Bronchial epithelial cell (primary cell): ENCODE measurements around the gene CDK7. TPM values are rescaled to one million over a fixed set of nuclear protein-coding genes. Genes with fewer than 3 reads are reported as not detected.

ENCODE experiments used
- DNase-seq: peaks from one replicate; pipeline ENCODE4 v3.0.0-alpha.2; 2010; ENCODE audit warnings: low read depth
- FAIRE-seq: peaks from 2 replicates; lab custom pipeline; 2011; peaks lifted over from hg19 to GRCh38; lab: Jason Lieb, UNC
- H3K27me3 ChIP-seq: 2 replicates; pipeline ENCODE4 v1.5.1; 2011; ENCODE audit warnings: low read length; ENCODE audit not compliant: control insufficient read depth, insufficient read depth
- H3K36me3 ChIP-seq: 2 replicates; pipeline ENCODE4 v1.5.1; 2011; ENCODE audit warnings: low read length; ENCODE audit not compliant: control insufficient read depth, insufficient read depth
- H3K4me3 ChIP-seq: 2 replicates; pipeline ENCODE4 v1.5.1; 2011; ENCODE audit warnings: mild to moderate bottlenecking, low read depth, low read length, control low read depth
- CTCF ChIP-seq: IDR thresholded peaks from 2 replicates; pipeline ENCODE4 v1.5.1; 2011; ENCODE audit warnings: mild to moderate bottlenecking, moderate library complexity, low read length, control low read depth, inconsistent platforms; ENCODE audit not compliant: insufficient read depth, severe bottlenecking
- total RNA-seq: library from RNA; depleted of rRNA; stranded (reverse); fragments of >200 nt; gene quantifications from 2 replicates; pipeline ENCODE4 v1.2.1, GENCODE V29; 2014

Gene CDK7
- total RNA-seq, 1 donor from 2014 or later: 60.8 TPM

- H3K4me3 ChIP-seq: no peak overlapping the region
- DNase-seq (no peak), FAIRE-seq (no peak)
- H3K27me3 ChIP-seq: no peaks in the 10 kb centered on the region
- H3K36me3 ChIP-seq: peaks cover 3% of the 10 kb centered on the region
- no peak for TF ChIP-seq CTCF
These were observed 40.9 kb downstream of the CDK7 start for GRCh38 chr5:69275563-69275962.

GRCh38 chr5:69276422-69277174 is 41.9 kb downstream of the CDK7 start:
- no peak for DNase-seq
- no peak for TF ChIP-seq CTCF
- Histone ChIP-seq H3K36me3 (peaks cover 3% of the 10 kb centered on the region), H3K27me3 (no peaks in the 10 kb centered on the region), H3K4me3 (no peak overlapping the region)
- FAIRE-seq: no peak

- FAIRE-seq: no peak
- DNase-seq: no peak
- Histone ChIP-seq H3K27me3 (no peaks in the 10 kb centered on the region), H3K4me3 (no peak overlapping the region), H3K36me3 (peaks cover 3% of the 10 kb centered on the region)
- TF ChIP-seq CTCF: no peak
These were observed 44.8 kb downstream of the CDK7 start for GRCh38 chr5:69279517-69279916.

- H3K4me3 ChIP-seq: no peak overlapping the region
- peaks cover 3% of the 10 kb centered on the region for H3K36me3 ChIP-seq
- no peaks in the 10 kb centered on the region for H3K27me3 ChIP-seq
- no peak for DNase-seq
- TF ChIP-seq CTCF: no peak
- no peak for FAIRE-seq
These were observed 46.4 kb downstream of the CDK7 start for GRCh38 chr5:69281114-69281513.

GRCh38 chr5:69284203-69284602 is 49.5 kb downstream of the CDK7 start:
- Histone ChIP-seq H3K27me3 (no peaks in the 10 kb centered on the region), H3K4me3 (no peak overlapping the region), H3K36me3 (peaks cover 3% of the 10 kb centered on the region)
- DNase-seq: no peak
- no peak for FAIRE-seq
- TF ChIP-seq CTCF: no peak
